GM12878 (cell line): Measurements from ENCODE around the gene MIEF1. TPM values are rescaled to one million over a fixed set of nuclear protein-coding genes. Genes with fewer than 3 reads are reported as not detected.

Source experiments
- ATAC-seq: fragments of 200-7000 bp; cut with Tn5 transposase; 3 replicates; pipeline ENCODE4 v1.9.1; 2020; ENCODE audit warnings: mild to moderate bottlenecking, moderate library complexity
- BruUV-seq: library from RNA; stranded (reverse); fragments of 400-500 nt; replicated peaks from 2 replicates; lab custom pipeline; 2021; lab: Mats Ljungman, UMichigan
- CTCF ChIA-PET: fragments of 300-600 bp; sonication (Branson Sonifier 250); formaldehyde crosslinking; extraction: SDS; loops from one replicate; lab custom pipeline; 2021; ENCODE audit warnings: inconsistent platforms; lab: Yijun Ruan, JAX
- POLR2A ChIA-PET: fragments of 350-600 bp; formaldehyde crosslinking; extraction: SDS; loops from one replicate; lab custom pipeline; 2021; ENCODE audit warnings: inconsistent platforms; lab: Charles Lee
- RAD21 ChIA-PET: fragments of 300-600 bp; sonication (Branson Sonifier 250); formaldehyde crosslinking; loops from one replicate; lab custom pipeline; 2023; ENCODE audit warnings: antibody characterized with exemption; ENCODE audit not compliant: unreplicated experiment; lab: Charles Lee
- SMC1A ChIA-PET: fragments of 300-600 bp; sonication (Branson Sonifier 250); formaldehyde crosslinking; loops from one replicate; lab custom pipeline; 2023; ENCODE audit not compliant: unreplicated experiment, uncharacterized antibody; lab: Charles Lee
- DNase-seq: peaks from one replicate; pipeline ENCODE4 v3.0.0-alpha.2; 2011; ENCODE audit warnings: low read depth, low spot score
- FAIRE-seq: peaks from 3 replicates; lab custom pipeline; 2011; peaks lifted over from hg19 to GRCh38; lab: Jason Lieb, UNC
- H2AFZ ChIP-seq: 2 replicates; pipeline ENCODE4 v1.6.0; 2011; ENCODE audit warnings: low read depth, low read length, control low read depth; ENCODE audit not compliant: control insufficient read depth
- H3K27ac ChIP-seq: 2 replicates; pipeline ENCODE4 v1.5.1; 2011; ENCODE audit warnings: control low read depth; ENCODE audit not compliant: control insufficient read depth, insufficient read depth
- H3K27me3 ChIP-seq, 2 experiments: replicated peaks in 1 of 2; 2 replicates each; pipeline versions ENCODE4 v1.6.0 to v1.6.1; 2011; ENCODE audit warnings: low read length in 1 of 2; ENCODE audit not compliant: control insufficient read depth in 2 of 2, insufficient read depth in 2 of 2
- H3K36me3 ChIP-seq, 2 experiments: 2 replicates each; pipeline ENCODE4 v1.5.1; 2011; ENCODE audit warnings: low read length in 1 of 2; ENCODE audit not compliant: control insufficient read depth in 2 of 2, insufficient read depth in 2 of 2
- H3K4me1 ChIP-seq: 2 replicates; pipeline ENCODE4 v1.6.1; 2011; ENCODE audit warnings: mild to moderate bottlenecking, low read length, moderate library complexity, mixed read lengths; ENCODE audit not compliant: control insufficient read depth, insufficient read depth
- H3K4me2 ChIP-seq: 2 replicates; pipeline ENCODE4 v1.6.0; 2011; ENCODE audit warnings: control low read depth; ENCODE audit not compliant: control insufficient read depth, insufficient read depth
- H3K4me3 ChIP-seq: fragments of 200-600 bp; sonication (generic); 2 replicates; pipeline ENCODE4 v1.5.1; 2016
- H3K79me2 ChIP-seq: 2 replicates; pipeline ENCODE4 v1.6.0; 2011; ENCODE audit warnings: low read length; ENCODE audit not compliant: control insufficient read depth, insufficient read depth
- H3K9ac ChIP-seq: 2 replicates; pipeline ENCODE4 v1.8.0; 2011; ENCODE audit warnings: low read length, control low read depth, mixed read lengths; ENCODE audit not compliant: control insufficient read depth, insufficient read depth
- H3K9me3 ChIP-seq: replicated peaks from 3 replicates; pipeline ENCODE4 v1.5.1; 2011; ENCODE audit warnings: mild to moderate bottlenecking, low read length; ENCODE audit not compliant: control insufficient read depth, insufficient read depth
- H4K20me1 ChIP-seq: 2 replicates; pipeline ENCODE4 v1.6.0; 2011; ENCODE audit not compliant: control insufficient read depth, insufficient read depth
- BACH1 ChIP-seq: fragments of 450-650 bp; IDR thresholded peaks from 2 replicates; pipeline ENCODE4 v1.6.1; 2017; ENCODE audit warnings: mild to moderate bottlenecking, borderline replicate concordance
- BMI1 ChIP-seq: fragments of 450-650 bp; IDR thresholded peaks from 2 replicates; pipeline ENCODE4 v1.6.1; 2016; ENCODE audit warnings: mild to moderate bottlenecking, moderate library complexity, borderline replicate concordance
- HDAC2 ChIP-seq: fragments of 200-600 bp; sonication (generic); IDR thresholded peaks from 2 replicates; pipeline ENCODE4 v1.6.1; 2017
- IKZF1 ChIP-seq: fragments of 450-650 bp; conservative IDR thresholded peaks from 2 replicates; pipeline ENCODE4 v1.6.1; 2017; ENCODE audit warnings: antibody characterized with exemption, mild to moderate bottlenecking
- KAT2A ChIP-seq: conservative IDR thresholded peaks from 2 replicates; pipeline ENCODE4 v1.6.1; 2011; ENCODE audit warnings: low read depth, low read length; ENCODE audit not compliant: control insufficient read depth
- KLF5 ChIP-seq: fragments of 450-650 bp; IDR thresholded peaks from 2 replicates; pipeline ENCODE4 v1.6.1; 2014; ENCODE audit warnings: mild to moderate bottlenecking; ENCODE audit not compliant: partially characterized antibody
- MYC ChIP-seq: IDR thresholded peaks from 2 replicates; pipeline ENCODE4 v1.6.1; 2011; ENCODE audit warnings: mild to moderate bottlenecking, low read length, moderate library complexity, inconsistent platforms; ENCODE audit not compliant: insufficient read depth, insufficient replicate concordance, insufficient read length, severe bottlenecking
- NBN ChIP-seq: fragments of 450-650 bp; IDR thresholded peaks from 2 replicates; pipeline ENCODE4 v1.6.1; 2016
- NFXL1 ChIP-seq: fragments of 450-650 bp; IDR thresholded peaks from 2 replicates; pipeline ENCODE4 v1.6.1; 2017; ENCODE audit warnings: antibody characterized with exemption, mild to moderate bottlenecking, borderline replicate concordance
- RCOR1 ChIP-seq: conservative IDR thresholded peaks from 2 replicates; pipeline ENCODE4 v1.6.1; 2012; ENCODE audit warnings: low read depth, low read length, improper control_type of control experiment
- SMAD5 ChIP-seq: IDR thresholded peaks from 2 replicates; pipeline ENCODE4 v1.6.1; 2016; ENCODE audit warnings: antibody characterized with exemption, low read depth
- SMC3 ChIP-seq: IDR thresholded peaks from 2 replicates; pipeline ENCODE4 v1.6.1; 2011; ENCODE audit warnings: low read length, improper control_type of control experiment, borderline replicate concordance
- TAF1 ChIP-seq: IDR thresholded peaks from 2 replicates; pipeline ENCODE4 v1.6.1; 2011; ENCODE audit warnings: mild to moderate bottlenecking, low read depth, low read length, borderline replicate concordance
- TARDBP ChIP-seq: IDR thresholded peaks from 2 replicates; pipeline ENCODE4 v1.6.1; 2016; ENCODE audit warnings: borderline replicate concordance
- TCF12 ChIP-seq: IDR thresholded peaks from 2 replicates; pipeline ENCODE4 v1.6.1; 2011; ENCODE audit warnings: low read depth, mild to moderate bottlenecking, low read length
- ZNF274 ChIP-seq: IDR thresholded peaks from one replicate; pipeline ENCODE4 v1.8.0; 2011; ENCODE audit not compliant: insufficient read length, insufficient read depth
- ZZZ3 ChIP-seq: IDR thresholded peaks from 2 replicates; pipeline ENCODE4 v1.6.1; 2011; ENCODE audit warnings: low read depth; ENCODE audit not compliant: control insufficient read depth, insufficient read length
- WGBS: methylation state at CpG from one replicate; pipeline ENCODE4 v1.1.6; 2016; ENCODE audit warnings: low lambda C conversion rate; ENCODE audit not compliant: insufficient replicate concordance, insufficient coverage; ENCODE audit errors: missing lambda C conversion rate; 5-methylcytosine and 5-hydroxymethylcytosine counted together
- in situ Hi-C: fragments of 300-500 bp; cut with MboI; formaldehyde crosslinking; loops from 9 replicates; pipeline ENCODE4 v1.14.3; 2018; ENCODE audit warnings: mixed read lengths
- intact Hi-C: fragments of 100-400 bp; cut with micrococcal nuclease; formaldehyde crosslinking; loops from one replicate; pipeline ENCODE4 v1.14.2; 2022; ENCODE audit not compliant: unreplicated experiment
- polyA plus RNA-seq, 11 experiments: library from polyadenylated mRNA; depleted of rRNA in 4 of 11; unstranded in 6 of 11; stranded (reverse) in 5 of 11; fragments of >200 nt; fragmentation: Nextera tagmentation in 4 of 11; fragmentation: Illumina TruSeq in 1 of 11; extraction: Ambion mirVana in 4 of 11; extraction: Trizol in 1 of 11; gene quantifications; 1 replicate in 1 of 11; 2 replicates in 10 of 11; pipeline versions ENCODE4 v1.2.1 to v1.2.3, GENCODE V29; 2011 to 2016; ENCODE audit warnings: inconsistent platforms in 2 of 11, missing spikeins in 2 of 11, low read depth in 1 of 11
- total RNA-seq, 4 experiments: library from RNA; depleted of rRNA in 3 of 4; stranded (reverse); fragments of >200 nt in 3 of 4; fragmentation: Illumina TruSeq in 1 of 4; extraction: Trizol in 1 of 4; gene quantifications; 2 replicates each; pipeline versions ENCODE4 v1.2.1 to v1.2.3, GENCODE V29; 2013 to 2021
- TF ChIP-seq, protein P1 (sequence below): fragments of 450-650 bp; IDR thresholded peaks from 2 replicates; pipeline ENCODE4 v1.6.1; 2017; ENCODE audit warnings: mild to moderate bottlenecking, moderate library complexity

The MIEF1 gene
- total and polyA plus RNA-seq, 10 of the 15 experiments (the other 5 are each of a cell fraction or from before 2014, with no cell fraction given), result 12.4 to 52.3 (median 29.3) TPM

DNA sequence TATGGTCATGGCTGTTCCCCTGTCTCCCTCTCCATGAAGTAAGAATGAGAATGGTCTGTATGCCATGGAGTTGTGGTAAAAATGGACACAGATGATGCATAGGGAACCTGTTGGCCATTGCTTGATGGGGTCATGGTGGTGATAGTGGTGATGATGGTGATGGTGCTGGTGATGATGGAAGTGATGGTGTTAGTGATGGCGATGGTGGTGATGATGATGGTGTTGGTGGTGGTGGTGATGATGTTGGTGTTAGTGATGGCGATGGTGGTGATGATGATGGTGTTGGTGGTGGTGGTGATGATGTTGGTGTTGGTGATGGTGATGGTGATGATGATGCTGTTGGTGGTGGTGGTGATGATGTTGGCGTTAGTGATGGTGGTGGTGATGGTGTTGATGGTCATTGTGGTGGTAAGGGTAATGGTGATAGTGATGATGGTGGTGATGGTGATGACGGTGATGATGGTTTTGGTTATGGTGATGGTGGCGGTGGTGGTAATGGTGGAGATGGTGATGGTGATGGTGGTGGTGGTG is 63.4 kb downstream of the MIEF1 start:
- no peak overlapping the region for H3K4me3 ChIP-seq
- FAIRE-seq, result peak; percentile 27
- DNase-seq, result no peak
- H3K36me3 ChIP-seq, result no peaks in the 10 kb centered on the region
- H3K4me2 ChIP-seq, result no peak overlapping the region
- BruUV-seq, result no TSS peak
- no peak overlapping the region for H3K27ac ChIP-seq
- ChIA-PET CTCF (interaction anchor here (1.0 kb wide), 1 partner anchor 459 kb away, joined by 4 read pairs; no protein-coding TSS in a partner anchor), SMC1A (no interaction called here), POLR2A (no interaction called here), RAD21 (no interaction called here)
- H3K9me3 ChIP-seq, result no peaks in the 10 kb centered on the region
- no peak for ATAC-seq
- intact Hi-C loops, result no loop called here
- no peaks in the 10 kb centered on the region for H4K20me1 ChIP-seq
- 61% methylated on average over 5 of the region's 5 CpGs for WGBS
- in situ Hi-C loops, result no loop called here
- H3K27me3 ChIP-seq, result peaks cover 0 to 1% of the 10 kb centered on the region in 2 experiments; a peak in 1 of 4 replicates
- no peak for TF ChIP-seq TARDBP
- TF ChIP-seq NBN, result no peak
- no peak for TF ChIP-seq BMI1
- no peak for TF ChIP-seq SMAD5
- no peak for TF ChIP-seq IKZF1
- TF ChIP-seq ZNF274, result no peak
- TF ChIP-seq NFXL1, result no peak
- no peak for TF ChIP-seq HDAC2
- TF ChIP-seq TAF1, result no peak
- TF ChIP-seq KLF5, result no peak
- no peak for TF ChIP-seq KAT2A
- no peak for TF ChIP-seq ZZZ3
- TF ChIP-seq BACH1, result no peak
- no peak for TF ChIP-seq SMC3
- no peak for TF ChIP-seq RCOR1
- no peak for TF ChIP-seq MYC
- no peak for TF ChIP-seq TCF12
- TF ChIP-seq, protein P1, sequence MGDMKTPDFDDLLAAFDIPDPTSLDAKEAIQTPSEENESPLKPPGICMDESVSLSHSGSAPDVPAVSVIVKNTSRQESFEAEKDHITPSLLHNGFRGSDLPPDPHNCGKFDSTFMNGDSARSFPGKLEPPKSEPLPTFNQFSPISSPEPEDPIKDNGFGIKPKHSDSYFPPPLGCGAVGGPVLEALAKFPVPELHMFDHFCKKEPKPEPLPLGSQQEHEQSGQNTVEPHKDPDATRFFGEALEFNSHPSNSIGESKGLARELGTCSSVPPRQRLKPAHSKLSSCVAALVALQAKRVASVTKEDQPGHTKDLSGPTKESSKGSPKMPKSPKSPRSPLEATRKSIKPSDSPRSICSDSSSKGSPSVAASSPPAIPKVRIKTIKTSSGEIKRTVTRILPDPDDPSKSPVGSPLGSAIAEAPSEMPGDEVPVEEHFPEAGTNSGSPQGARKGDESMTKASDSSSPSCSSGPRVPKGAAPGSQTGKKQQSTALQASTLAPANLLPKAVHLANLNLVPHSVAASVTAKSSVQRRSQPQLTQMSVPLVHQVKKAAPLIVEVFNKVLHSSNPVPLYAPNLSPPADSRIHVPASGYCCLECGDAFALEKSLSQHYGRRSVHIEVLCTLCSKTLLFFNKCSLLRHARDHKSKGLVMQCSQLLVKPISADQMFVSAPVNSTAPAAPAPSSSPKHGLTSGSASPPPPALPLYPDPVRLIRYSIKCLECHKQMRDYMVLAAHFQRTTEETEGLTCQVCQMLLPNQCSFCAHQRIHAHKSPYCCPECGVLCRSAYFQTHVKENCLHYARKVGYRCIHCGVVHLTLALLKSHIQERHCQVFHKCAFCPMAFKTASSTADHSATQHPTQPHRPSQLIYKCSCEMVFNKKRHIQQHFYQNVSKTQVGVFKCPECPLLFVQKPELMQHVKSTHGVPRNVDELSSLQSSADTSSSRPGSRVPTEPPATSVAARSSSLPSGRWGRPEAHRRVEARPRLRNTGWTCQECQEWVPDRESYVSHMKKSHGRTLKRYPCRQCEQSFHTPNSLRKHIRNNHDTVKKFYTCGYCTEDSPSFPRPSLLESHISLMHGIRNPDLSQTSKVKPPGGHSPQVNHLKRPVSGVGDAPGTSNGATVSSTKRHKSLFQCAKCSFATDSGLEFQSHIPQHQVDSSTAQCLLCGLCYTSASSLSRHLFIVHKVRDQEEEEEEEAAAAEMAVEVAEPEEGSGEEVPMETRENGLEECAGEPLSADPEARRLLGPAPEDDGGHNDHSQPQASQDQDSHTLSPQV, result no peak
- no peaks in the 10 kb centered on the region for H3K4me1 ChIP-seq
- no peak overlapping the region for H3K9ac ChIP-seq
- H3K79me2 ChIP-seq, result no peaks in the 10 kb centered on the region
- H2AFZ ChIP-seq, result no peak overlapping the region
